ENCODE data around the gene CCDC69.
"Not testable (repeated sequence)": the region's sequence is repeated elsewhere in the genome, so short reads cannot be mapped to it uniquely, and the experiment has no call there.

Gene CCDC69

DNA sequence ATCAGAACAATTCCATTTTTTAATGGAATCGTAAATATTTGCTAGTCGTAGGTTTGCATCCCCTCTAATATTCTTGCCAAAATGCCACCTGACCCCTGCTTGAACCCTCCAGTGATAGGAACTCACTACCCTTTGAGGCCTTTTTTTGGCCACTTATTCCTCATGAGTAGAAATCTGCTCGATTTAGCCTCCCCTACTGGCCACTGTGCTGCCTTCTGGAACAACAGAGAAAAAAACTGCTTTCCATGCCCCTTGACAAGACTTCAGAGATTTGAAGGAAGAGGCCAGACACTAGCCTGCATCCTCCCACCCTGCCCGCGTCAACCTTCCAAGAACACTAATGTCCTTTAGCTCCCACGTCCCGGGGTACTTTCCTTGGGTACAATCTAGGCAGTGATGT, 4.1 kb downstream of the CCDC69 start:
- DNase-seq = no peak

GRCh38 chr5:151219138-151219537, 4.8 kb downstream of the CCDC69 start:
- no peak for DNase-seq

DNA sequence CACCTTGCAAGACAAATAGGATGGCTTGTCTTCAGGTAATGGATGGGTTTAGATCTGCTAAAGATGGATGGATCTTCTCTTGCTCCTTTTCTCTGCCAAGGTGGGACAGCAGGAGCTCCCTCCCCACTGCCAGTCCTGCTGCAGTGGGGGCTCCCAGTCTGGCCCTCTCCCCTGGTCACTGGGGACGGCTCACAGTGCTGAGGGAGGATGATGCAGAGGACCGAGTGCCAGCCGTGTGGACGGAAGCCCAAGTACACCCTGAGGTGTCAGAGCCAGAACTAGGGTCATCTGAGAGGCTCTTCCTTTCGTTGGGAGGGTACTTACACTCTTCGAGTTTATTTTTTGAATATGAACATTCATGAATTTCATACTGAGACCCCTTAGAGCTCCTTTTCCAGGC, 5.7 kb downstream of the CCDC69 start:
- DNase-seq = no peak

DNA sequence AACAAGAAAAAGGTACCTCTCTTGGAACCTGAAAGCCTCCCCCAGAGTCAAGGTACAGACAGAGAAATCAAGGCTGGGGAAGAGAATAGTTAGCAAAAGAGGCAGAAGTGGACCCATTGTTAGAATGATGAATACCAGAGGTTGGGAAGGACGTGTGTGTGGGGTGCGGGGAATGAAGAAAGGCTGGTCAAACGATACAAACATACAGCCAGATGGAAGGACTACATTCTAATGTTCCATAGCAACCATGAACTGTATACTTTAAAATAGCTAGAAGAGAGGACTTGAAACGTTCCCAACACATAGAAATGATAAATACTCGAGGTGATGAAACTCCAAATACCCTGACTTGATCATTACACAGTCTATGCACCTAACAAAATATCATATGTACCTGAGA, 7.1 kb downstream of the CCDC69 start:
- DNase-seq = no peak

DNA sequence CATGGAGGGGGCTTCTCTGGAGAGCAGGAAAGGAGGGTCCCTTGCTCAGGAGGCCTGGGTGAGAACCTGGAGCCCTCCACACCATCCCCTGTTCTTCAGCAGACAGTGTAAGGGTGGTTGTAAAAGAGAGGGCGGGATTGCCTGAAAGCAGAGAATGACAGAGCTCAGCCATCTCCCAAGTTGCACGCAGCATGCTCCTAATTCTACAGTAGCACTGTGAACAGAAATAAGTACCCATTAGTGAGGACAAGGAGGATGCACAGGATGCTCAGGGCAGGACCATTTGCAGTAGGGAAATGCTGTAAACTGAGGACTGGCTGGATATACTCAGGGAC, 8.4 kb downstream of the CCDC69 start:
- DNase-seq = no peak

DNA sequence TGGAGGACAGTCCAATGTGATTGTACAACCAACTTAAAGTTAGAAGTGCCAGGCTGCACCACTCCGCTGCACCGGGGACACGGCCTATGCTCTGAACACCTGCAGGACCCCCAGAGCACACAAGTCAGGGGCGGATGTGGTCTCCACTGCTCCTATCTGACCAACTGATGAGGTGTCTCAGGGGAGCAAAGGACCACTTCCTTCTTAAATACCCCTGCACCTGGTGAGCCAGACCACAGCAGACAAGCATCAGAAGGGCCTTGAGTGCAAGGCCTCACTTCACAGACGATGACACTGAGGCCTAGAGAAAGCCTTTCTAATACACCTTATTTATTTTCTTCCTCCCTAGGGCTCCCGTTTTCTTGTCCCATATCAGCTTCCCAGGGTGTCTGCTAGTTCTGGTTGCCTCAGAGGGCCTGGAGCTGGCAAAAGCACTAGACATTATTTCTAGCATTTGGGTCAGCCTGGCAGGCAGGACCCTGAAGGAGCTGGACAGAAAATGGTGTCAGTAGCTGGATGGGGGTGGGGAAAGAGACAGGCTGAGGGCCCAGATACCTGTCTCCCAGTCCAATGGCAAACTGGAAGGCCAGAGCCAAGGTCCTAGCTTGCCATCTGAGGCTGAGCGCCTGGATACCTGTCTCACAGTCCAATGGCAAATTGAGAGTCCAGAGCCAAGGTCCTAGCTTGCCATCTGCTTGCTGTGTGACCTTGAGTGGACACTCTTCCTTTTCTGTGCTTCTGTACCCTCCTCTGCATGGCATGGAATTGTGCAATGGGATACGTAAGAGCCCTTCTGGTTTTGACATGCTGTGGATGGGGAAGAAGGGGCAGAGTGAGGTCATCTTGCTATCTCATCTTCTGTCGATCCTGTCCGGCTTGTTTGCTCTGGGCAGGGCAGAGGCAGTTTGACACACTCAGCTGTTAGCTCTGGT, 9.0 kb downstream of the CCDC69 start:
- no peak for DNase-seq

DNA sequence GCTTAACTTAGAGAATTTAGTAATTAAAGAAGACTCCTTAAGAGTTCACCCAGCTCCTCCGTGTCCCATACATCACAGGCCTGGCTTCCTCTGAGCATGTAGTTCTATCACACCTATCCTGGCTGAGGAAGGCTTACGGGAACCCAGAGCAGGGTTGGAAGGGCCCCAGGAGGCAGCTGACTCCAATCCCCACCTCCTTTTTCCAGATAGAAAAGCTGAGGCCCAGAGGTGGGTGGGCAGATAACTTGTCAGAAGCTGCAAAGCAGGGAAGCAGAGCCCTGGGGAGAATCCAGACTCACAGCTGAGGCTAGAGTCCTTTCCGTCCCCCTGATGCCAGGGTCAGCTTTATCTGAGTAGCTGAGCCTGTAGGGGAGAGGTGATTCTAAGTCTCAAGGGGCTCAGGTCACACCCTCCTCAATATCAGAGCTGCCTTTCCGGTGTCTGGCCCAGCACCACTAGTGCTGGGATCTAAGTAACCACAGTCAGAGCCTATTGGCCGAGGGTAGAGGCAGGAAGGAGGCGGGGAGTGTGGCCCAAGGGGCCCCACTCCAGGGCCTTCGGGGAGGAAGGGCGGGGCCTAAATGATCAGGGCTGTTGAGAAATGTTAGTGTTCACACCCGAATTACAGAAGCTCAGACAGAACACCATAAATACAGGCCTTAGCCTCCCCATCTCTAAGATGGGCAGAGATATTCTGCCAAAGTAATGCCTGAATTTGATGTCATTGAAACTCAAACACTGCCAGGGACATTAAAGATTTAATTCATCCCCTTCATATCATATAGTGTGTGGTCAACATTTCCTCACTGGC, 9.9 kb downstream of the CCDC69 start:
- peak; percentile 88 for DNase-seq

GRCh38 chr5:151212406-151212798, 11.5 kb downstream of the CCDC69 start:
- no peak for DNase-seq

DNA sequence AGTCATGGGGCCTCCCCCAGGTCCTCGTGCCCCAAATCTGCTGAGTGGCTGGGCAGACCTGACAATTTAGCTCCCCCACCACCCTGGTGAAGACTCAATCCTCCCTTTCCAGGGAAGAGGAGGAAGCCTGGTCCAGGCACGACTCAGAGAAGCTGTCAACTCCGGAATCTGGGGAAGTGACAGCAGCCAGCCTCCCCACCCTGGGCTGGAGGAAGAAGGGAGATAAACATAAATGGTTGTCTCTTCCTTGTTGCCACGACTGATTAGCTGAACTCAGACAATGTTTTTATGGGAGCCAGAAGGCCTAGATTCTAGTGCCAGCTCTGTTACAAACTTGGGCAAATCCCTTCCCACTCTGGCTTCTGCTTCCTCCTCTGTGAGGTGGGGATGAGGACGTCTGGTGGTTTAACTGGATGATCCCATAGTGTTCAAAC, 15.4 kb downstream of the CCDC69 start:
- no peak for DNase-seq

- DNase-seq = no peak
These were observed 18.5 kb downstream of the CCDC69 start for GRCh38 chr5:151205411-151205810.

DNA sequence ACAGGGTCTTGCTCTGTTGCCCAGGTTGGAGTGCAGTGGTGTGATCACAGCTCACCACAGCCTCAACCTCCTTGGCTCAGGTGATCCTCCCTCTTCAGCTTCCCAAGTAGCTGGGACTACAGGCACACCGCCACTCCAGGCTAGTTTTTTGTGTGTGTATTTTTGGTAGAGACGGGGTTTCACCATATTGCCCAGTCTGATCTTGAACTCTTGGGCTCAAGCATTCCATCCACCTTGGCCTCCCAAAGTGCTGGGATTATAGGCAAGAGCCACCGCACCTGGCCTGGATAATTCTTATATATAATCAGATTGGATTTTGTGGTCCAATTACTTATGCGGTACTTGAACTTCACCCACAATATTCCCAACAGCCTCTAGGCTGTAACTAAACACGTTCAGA, 19.8 kb downstream of the CCDC69 start:
- DNase-seq = no peak

GRCh38 chr5:151202381-151203139, 21.3 kb downstream of the CCDC69 start:
- DNase-seq = peak; percentile 57

GRCh38 chr5:151200913-151201595, 22.8 kb downstream of the CCDC69 start:
- no peak for DNase-seq

DNA sequence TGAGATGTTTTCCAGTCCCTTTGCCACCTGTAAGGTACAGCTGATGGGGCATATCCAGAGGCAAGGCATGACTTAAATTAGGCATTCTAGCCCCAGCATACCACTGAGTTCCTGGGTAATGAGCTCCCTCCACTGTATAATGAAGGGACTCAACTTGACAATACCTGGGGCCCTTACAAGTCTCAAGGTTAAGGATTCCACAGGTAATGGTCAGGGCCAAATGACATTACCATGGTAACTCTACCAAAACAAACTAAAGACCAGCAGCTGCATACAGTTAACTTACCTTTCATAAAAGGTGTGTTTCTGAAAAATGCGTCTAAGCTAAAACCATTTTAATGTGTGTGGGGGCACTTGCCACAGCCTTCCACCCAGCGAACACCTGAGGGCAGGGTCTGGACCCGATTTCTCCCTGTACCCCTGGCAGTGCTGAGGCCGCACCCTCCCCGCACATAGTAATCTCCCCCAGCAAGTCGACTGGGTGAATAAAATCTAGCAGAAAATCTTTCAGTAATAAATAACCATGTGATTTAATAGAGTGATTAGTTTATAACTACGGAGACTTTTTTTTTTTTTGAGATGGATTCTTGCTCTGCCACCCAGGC, 24.2 kb downstream of the CCDC69 start:
- no peak for DNase-seq

DNA sequence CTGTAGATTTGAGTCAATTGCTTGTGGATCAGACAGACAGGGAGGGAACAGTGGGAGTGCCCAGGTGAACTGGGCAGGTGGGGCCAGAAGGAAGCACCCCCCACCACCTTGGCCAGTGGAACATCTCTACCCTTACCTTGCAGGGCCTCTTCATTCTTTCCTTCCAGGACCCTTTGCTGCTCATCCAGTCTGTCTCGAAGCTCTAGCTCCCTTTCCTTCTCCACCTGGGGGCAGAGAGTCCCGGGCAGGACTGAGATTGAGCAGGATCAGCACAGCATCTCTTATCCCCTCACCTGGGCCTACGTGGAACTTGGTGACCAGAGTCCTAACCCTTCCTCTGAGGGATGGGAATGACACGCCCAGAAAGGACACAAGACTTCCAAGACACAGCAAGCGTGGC, 25.0 kb downstream of the CCDC69 start:
- DNase-seq = no peak

DNA sequence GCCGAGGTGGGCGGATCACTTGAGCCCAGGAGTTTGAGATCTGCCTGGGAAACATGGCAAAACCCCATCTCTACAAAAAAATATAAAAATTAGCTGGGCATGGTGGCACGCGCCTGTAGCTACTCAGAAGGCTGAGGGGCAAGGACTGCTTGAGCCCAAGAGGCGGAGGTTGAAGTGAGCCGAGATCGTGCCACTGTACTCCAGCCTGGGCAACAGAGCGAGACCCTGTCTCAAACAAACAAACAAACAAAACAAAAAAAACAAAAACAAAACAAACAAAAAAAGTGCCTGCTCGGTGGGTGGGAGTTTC, 26.6 kb downstream of the CCDC69 start:
- not testable (repeated sequence) for DNase-seq

DNA sequence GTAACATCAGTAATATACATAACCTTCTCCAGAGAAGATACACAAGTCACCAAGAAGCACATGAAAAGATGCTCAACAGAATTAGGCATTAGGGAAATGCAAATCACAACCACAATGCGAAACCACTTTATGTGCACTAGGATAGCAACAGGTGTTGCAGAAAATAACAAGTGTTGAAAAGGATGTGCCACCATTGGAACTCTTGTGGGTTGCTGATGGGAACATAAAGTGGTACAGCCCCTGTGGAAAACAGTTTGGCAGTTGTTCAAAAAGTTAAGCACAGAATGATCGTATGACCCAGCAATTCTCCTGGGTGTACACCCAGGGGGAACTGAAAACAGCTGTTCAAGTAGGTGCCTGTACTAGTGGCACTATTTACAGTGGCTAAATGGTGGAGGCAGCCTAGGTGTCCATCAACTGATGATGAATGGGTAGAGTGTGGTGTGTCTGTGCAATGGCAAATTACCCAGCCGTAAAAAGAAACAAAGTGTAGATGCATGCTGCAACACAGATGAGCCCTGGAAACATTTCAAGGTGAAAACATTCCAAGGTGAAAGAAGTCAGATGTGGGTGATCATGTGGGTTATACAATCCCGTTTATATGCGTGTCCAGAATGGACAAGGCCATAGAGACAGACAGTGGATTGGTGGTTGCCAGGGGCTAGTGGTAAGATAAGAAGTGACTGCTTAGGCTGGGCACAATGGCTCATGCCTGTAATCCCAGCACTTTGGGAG, 27.2 kb downstream of the CCDC69 start:
- DNase-seq = no peak

DNA sequence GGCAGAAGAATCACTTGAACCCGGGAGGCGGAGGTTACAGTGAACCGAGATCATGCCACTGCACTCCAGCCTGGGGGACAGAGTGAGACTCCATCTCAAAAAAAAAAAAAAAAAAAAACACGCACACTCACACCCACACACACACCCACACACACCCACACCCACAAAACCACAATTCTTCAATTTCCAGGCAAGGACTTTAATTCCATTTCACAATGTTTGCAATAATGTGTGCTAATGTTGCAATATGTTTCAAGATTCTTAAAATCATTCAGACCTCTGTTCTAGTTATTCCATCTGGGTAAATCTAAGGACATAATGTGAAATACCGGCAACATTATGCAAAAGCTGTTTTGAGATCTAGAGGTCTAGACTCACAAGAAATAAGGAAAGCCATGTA, 28.3 kb downstream of the CCDC69 start:
- no peak for DNase-seq

GRCh38 chr5:151192626-151193025, 31.3 kb downstream of the CCDC69 start:
- no peak for DNase-seq

DNA sequence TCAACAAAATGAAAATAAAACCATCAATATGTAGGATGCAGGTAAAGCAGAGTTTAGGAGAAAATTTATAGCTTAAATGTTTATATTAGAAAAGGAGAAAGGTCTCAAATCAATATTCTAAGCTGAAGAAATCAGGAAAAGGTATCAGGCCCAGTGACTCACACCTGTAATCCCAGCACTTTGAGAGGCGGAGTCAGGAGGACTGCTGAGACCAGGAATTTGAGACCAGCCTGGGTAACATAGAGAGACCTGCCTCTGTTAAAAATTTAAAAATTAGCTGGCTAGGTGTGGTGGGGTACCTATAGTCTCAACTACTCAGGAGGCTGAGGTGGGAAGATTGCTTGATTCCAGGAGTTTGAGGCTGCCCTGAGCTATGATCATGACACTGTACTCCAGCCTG, 32.2 kb downstream of the CCDC69 start:
- no peak for DNase-seq

DNA sequence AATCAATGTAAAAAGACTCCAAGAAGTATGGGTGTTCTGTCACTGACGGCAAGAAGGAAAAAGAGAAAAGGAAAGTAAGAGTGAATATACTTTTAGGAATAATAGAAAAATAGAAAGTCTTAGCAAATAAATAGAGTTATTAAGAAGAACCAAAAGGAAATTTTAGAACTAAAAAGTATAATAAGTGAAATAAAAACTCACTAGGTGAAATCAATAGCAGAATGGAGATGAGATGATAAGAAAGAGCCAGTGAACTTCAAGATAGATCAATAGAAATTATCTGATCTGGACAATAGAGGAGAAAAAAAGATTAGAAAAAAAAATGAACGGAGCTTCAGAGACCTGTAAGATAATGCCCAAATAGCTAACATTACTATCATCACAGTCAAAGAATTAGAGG, 34.7 kb downstream of the CCDC69 start:
- no peak for DNase-seq

- DNase-seq = no peak
These were observed 37.4 kb downstream of the CCDC69 start for GRCh38 chr5:151186538-151186937.

Data from stimulated activated CD4-positive, alpha-beta T cell treated with anti-CD3 and anti-CD28 coated beads, Interleukin-1b, Interleukin-23, amount 100 ng/mL, for 48 hours (primary cell).